GM12878 (cell line): ENCODE measurements around the gene SLC11A1. TPM values are rescaled to one million over a fixed set of nuclear protein-coding genes. Genes with fewer than 3 reads are reported as not detected.

Source experiments
- BRCA1 ChIP-seq: IDR thresholded peaks from 2 replicates; pipeline ENCODE4 v1.6.1; 2011; ENCODE audit warnings: low read depth, low read length, improper control_type of control experiment
- ELK1 ChIP-seq: IDR thresholded peaks from 2 replicates; pipeline ENCODE4 v1.6.1; 2012; ENCODE audit warnings: low read depth, low read length, improper control_type of control experiment
- ETV6 ChIP-seq, 2 experiments: fragments of 450-650 bp in 1 of 2; IDR thresholded peaks in 1 of 2; conservative IDR thresholded peaks in 1 of 2; 2 replicates each; pipeline ENCODE4 v1.6.1; 2014; ENCODE audit warnings: antibody characterized with exemption in 1 of 2, borderline replicate concordance in 1 of 2, low read depth in 1 of 2, mild to moderate bottlenecking in 1 of 2, moderate library complexity in 1 of 2
- KAT2A ChIP-seq: conservative IDR thresholded peaks from 2 replicates; pipeline ENCODE4 v1.6.1; 2011; ENCODE audit warnings: low read depth, low read length; ENCODE audit not compliant: control insufficient read depth
- USF1 ChIP-seq: IDR thresholded peaks from 2 replicates; pipeline ENCODE4 v1.6.1; 2011; ENCODE audit warnings: borderline replicate concordance, low read depth, mild to moderate bottlenecking, moderate library complexity, mixed read lengths, low read length; ENCODE audit not compliant: insufficient read depth; ENCODE audit errors: extremely low read length
- USF2 ChIP-seq: IDR thresholded peaks from 2 replicates; pipeline ENCODE4 v1.6.1; 2011; ENCODE audit warnings: low read depth, low read length, improper control_type of control experiment, borderline replicate concordance
- polyA plus RNA-seq, 11 experiments: library from polyadenylated mRNA; depleted of rRNA in 4 of 11; unstranded in 6 of 11; stranded (reverse) in 5 of 11; fragments of >200 nt; fragmentation: Nextera tagmentation in 4 of 11; fragmentation: Illumina TruSeq in 1 of 11; extraction: Ambion mirVana in 4 of 11; extraction: Trizol in 1 of 11; gene quantifications; 1 replicate in 1 of 11; 2 replicates in 10 of 11; pipeline versions ENCODE4 v1.2.1 to v1.2.3, GENCODE V29; 2011 to 2016; ENCODE audit warnings: inconsistent platforms in 2 of 11, missing spikeins in 2 of 11, low read depth in 1 of 11
- total RNA-seq, 4 experiments: library from RNA; depleted of rRNA in 3 of 4; stranded (reverse); fragments of >200 nt in 3 of 4; fragmentation: Illumina TruSeq in 1 of 4; extraction: Trizol in 1 of 4; gene quantifications; 2 replicates each; pipeline versions ENCODE4 v1.2.1 to v1.2.3, GENCODE V29; 2013 to 2021
- TF ChIP-seq, protein P1 (sequence below): fragments of 450-650 bp; conservative IDR thresholded peaks from 2 replicates; pipeline ENCODE4 v1.6.1; 2017; ENCODE audit warnings: mild to moderate bottlenecking, moderate library complexity
- TF ChIP-seq, protein P2 (sequence below): fragments of 450-650 bp; IDR thresholded peaks from 2 replicates; pipeline ENCODE4 v1.6.1; 2016; ENCODE audit warnings: mild to moderate bottlenecking

The SLC11A1 gene
- total and polyA plus RNA-seq, 10 of the 15 experiments (the other 5 are each of a cell fraction or from before 2014, with no cell fraction given), result 0.03 to 0.38 (median 0.12) TPM

DNA sequence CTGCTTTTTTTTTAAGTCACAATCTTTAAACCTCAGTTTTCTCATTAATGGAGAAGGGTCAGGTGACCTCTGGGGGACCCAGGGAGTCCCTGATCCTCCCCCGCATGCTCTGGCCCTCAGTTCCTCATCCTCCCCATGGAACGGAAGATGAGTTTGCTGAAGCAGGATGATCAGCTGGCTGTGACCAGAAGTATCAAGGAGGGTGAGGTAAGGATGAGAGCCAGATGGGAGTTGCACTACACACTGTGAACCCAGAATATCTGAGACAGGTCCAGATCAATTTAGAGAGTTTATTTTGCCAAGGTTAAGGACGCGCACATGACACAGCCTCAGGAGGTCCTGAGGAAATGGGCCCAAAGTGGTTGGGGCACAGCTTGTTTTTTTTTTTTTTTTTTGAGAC, 21.6 kb upstream of the SLC11A1 start (continued):
- TF ChIP-seq, protein P1, sequence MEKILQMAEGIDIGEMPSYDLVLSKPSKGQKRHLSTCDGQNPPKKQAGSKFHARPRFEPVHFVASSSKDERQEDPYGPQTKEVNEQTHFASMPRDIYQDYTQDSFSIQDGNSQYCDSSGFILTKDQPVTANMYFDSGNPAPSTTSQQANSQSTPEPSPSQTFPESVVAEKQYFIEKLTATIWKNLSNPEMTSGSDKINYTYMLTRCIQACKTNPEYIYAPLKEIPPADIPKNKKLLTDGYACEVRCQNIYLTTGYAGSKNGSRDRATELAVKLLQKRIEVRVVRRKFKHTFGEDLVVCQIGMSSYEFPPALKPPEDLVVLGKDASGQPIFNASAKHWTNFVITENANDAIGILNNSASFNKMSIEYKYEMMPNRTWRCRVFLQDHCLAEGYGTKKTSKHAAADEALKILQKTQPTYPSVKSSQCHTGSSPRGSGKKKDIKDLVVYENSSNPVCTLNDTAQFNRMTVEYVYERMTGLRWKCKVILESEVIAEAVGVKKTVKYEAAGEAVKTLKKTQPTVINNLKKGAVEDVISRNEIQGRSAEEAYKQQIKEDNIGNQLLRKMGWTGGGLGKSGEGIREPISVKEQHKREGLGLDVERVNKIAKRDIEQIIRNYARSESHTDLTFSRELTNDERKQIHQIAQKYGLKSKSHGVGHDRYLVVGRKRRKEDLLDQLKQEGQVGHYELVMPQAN, result no peak
- TF ChIP-seq USF2 (no peak), KAT2A (no peak), USF1 (no peak), ETV6 (conservative IDR thresholded peaks at IDR 0.05 in 1 of 2, IDR thresholded peaks at IDR 0.05 in 1 of 2; ENCODE audit: borderline replicate concordance in 1 of 2, low read depth in 1 of 2) (no peak), BRCA1 (no peak), ELK1 (no peak)
- TF ChIP-seq, protein P2, sequence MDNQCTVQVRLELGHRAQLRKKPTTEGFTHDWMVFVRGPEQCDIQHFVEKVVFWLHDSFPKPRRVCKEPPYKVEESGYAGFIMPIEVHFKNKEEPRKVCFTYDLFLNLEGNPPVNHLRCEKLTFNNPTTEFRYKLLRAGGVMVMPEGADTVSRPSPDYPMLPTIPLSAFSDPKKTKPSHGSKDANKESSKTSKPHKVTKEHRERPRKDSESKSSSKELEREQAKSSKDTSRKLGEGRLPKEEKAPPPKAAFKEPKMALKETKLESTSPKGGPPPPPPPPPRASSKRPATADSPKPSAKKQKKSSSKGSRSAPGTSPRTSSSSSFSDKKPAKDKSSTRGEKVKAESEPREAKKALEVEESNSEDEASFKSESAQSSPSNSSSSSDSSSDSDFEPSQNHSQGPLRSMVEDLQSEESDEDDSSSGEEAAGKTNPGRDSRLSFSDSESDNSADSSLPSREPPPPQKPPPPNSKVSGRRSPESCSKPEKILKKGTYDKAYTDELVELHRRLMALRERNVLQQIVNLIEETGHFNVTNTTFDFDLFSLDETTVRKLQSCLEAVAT, result no peak
